NCI-H2196 treated with DMSO at 0.1 percent for 48 hours (cell line): ENCODE measurements around the gene SOAT2.
"Not testable (repeated sequence)": the region's sequence is repeated elsewhere in the genome, so short reads cannot be mapped to it uniquely, and the experiment has no call there.

Source experiments
- DNase-seq: peaks from one replicate; lab custom pipeline; 2025; ENCODE audit not compliant: unreplicated experiment; lab: John Stamatoyannopoulos, UW

SOAT2 gene

GRCh38 chr12:53101931-53102781, 1.1 kb upstream of the SOAT2 start:
- no peak for DNase-seq

- DNase-seq: no peak
Observed at GRCh38 chr12:53103860-53104305, 597 bp downstream of the SOAT2 start.

GRCh38 chr12:53105256-53105655, 2.0 kb downstream of the SOAT2 start:
- DNase-seq: no peak

GRCh38 chr12:53105712-53106439, 2.6 kb downstream of the SOAT2 start:
- no peak for DNase-seq

GRCh38 chr12:53107122-53107521, 3.8 kb downstream of the SOAT2 start:
- no peak for DNase-seq

GRCh38 chr12:53112431-53112830, 9.1 kb downstream of the SOAT2 start:
- DNase-seq: not testable (repeated sequence)

- no peak for DNase-seq
Observed at GRCh38 chr12:53113136-53113705, 9.9 kb downstream of the SOAT2 start.

- DNase-seq: no peak
Observed at GRCh38 chr12:53113951-53114350, 10.7 kb downstream of the SOAT2 start.

GRCh38 chr12:53115112-53115890, 12.0 kb downstream of the SOAT2 start:
- DNase-seq: no peak

GRCh38 chr12:53115891-53116648, 12.8 kb downstream of the SOAT2 start:
- no peak for DNase-seq

- DNase-seq: no peak
Observed at GRCh38 chr12:53118751-53119300, 15.5 kb downstream of the SOAT2 start.

- DNase-seq: no peak
Observed at GRCh38 chr12:53120685-53121525, 17.6 kb downstream of the SOAT2 start.

- no peak for DNase-seq
Observed at GRCh38 chr12:53122961-53123468, 19.7 kb downstream of the SOAT2 start.

- no peak for DNase-seq
Observed at GRCh38 chr12:53123578-53124351, 20.5 kb downstream of the SOAT2 start.

GRCh38 chr12:53124352-53124723, 21.1 kb downstream of the SOAT2 start:
- DNase-seq: no peak

- DNase-seq: no peak
Observed at GRCh38 chr12:53127169-53127568, 23.9 kb downstream of the SOAT2 start.

- no peak for DNase-seq
Observed at GRCh38 chr12:53128780-53129569, 25.7 kb downstream of the SOAT2 start.
